ENCODE results near the gene AMDHD2.
"Not testable (repeated sequence)": the region's sequence is repeated elsewhere in the genome, so short reads cannot be mapped to it uniquely, and the experiment has no call there.

Gene AMDHD2

DNA sequence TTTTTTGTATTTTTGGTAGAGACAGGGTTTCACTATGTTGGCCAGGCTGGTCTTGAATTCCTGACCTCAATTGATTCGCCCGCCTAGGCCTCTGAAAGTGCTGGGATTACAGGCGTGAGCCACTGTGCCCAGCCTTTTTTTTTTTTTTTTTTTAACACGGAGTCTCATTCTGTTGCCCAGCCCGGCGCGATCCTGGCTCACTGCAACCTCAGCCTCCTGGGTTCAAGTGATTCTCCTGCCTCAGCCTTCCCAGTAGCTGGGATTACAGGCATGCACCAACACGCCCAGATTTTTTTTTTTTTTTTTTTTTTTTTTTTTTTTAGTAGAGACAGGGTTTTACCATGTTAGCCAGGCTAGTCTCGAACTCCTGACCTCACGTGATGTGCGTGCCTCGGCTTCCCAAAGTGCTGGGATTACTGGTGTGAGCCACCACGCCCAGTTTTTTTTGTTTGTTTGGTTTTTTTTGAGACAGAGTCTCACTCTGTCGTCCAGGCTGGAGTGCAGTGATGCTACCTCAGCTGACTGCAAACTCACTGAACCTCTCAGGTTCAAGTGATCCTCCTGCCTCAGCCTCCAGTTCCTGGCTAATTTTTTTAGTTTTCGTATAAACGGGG, 13.1 kb downstream of the AMDHD2 start:
- not testable (repeated sequence) for DNase-seq (ENCODE audit: low read depth in 2 of 2)

DNA sequence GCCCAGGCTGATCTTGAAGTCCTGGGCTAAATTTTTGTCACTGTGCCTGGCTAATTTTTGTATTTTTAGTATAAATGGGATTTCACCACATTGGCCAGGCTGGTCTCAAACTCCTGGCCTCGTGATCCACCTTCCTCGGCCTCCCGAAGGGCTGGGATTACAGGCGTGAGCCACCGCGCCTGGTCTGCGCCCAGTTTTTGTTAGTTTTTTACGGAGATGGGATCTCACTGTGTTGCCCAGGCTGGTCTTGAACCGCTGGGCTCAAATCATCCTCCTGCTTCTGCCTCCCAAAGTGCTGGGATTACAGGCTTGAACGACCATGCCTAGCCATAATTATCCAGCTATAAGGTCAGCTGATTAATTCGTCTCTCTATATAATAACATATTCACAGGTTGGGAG, 13.7 kb downstream of the AMDHD2 start:
- DNase-seq (ENCODE audit: low read depth in 2 of 2): no peak

DNA sequence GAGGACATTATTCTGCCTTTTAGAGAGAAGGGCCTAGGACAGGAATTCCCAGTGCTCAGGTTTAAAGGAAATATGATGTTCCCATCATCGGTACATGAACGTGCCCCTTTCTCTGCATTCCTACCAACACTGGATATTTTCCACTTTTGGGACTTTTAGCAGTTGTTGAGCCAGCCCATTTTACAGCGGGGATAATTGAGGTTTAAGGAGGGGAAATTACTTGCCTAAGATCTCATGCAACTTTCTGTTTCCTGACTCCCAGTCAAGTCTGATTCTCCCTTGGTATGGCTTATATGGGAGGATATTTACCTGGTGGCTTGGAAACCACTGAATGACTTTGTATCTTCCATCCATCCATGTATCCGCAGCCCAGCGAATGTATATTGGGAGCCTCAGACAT, 14.2 kb downstream of the AMDHD2 start:
- DNase-seq (ENCODE audit: low read depth in 2 of 2): not testable (repeated sequence)

- DNase-seq (ENCODE audit: low read depth in 2 of 2): no peak
Observed at GRCh38 chr16:2535625-2536013, 15.4 kb downstream of the AMDHD2 start.

- peak; percentile 77 to 89 for DNase-seq (ENCODE audit: low read depth in 2 of 2)
Observed at GRCh38 chr16:2537451-2538379, 17.5 kb downstream of the AMDHD2 start, which contains the start of gene PDPK1. TSS of gene PDPK1 (plus strand) at chr16:2538021. CDS start at chr16:2538113, 92 bp downstream.

GRCh38 chr16:2539192-2539844, 19.1 kb downstream of the AMDHD2 start:
- DNase-seq (ENCODE audit: low read depth in 2 of 2): not testable (repeated sequence)

DNA sequence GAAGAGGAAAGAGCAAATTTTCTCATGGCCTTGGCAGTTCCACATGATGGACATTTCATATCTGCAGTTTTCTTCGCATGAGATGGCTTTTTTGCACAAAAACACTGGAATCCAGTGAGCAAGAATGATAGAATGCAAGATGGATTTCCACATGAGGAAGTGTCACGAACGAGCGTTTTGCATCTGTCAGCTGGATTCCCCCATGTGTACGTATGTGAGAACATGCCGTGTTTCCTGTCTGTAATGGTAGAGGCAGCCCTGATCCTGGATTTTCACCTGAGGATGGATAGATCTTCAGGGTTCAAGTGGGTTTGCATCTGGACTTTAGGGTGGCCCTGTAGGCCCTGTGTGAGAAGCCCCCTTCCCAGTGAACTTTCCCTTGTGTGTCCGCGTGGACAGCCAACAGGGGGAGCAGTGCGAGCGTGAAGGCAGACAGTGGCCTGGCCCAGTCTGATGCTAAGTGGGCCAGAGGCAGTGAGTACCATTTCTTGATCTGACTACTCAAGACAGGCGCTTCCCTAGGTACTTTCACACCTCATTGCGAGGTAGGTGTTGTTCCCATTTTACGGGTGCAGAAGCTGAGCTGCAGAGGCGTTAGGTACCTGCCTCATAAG, 19.8 kb downstream of the AMDHD2 start:
- not testable (repeated sequence) for DNase-seq (ENCODE audit: low read depth in 2 of 2)

DNA sequence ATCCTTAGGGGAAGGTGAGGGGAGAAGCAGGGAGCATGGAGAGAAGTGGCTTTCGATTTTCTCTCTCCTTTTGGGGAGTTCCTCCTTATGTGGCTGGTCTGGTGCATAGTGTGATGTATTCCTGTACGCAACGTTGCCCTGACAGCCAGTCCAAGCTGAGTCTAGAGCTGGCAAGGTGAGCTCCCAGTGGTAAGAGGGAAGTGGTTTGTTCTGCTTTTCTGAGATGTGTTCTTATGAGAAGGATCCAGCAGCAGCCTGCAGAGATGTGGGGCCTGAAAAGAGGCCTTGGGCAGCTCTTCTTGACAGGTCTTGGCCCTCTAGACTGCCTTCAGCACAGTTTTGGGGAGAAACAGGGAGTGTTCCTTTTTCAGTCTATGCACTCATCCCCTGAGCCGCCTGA, 20.7 kb downstream of the AMDHD2 start:
- not testable (repeated sequence) for DNase-seq (ENCODE audit: low read depth in 2 of 2)

DNA sequence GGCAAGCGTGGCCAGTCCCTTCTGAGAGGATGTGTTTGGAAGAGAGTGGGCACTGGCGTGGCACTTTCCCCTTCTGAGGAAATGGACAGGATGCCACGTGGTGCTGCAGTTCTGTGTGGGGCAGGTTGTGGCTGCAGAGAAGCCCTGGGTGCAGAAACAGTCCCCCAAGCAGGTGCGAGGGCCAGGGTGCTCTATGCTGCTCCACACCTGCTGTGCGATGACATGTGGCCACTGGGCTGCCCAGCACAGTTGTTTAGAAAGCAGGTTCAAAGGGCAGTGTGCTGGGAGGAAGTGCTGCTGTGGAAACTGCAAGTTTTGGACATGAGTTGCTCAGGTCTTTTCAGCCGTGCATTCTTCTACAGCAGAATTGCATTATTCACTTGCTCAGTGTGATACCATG, 21.2 kb downstream of the AMDHD2 start:
- not testable (repeated sequence) for DNase-seq (ENCODE audit: low read depth in 2 of 2)

DNA sequence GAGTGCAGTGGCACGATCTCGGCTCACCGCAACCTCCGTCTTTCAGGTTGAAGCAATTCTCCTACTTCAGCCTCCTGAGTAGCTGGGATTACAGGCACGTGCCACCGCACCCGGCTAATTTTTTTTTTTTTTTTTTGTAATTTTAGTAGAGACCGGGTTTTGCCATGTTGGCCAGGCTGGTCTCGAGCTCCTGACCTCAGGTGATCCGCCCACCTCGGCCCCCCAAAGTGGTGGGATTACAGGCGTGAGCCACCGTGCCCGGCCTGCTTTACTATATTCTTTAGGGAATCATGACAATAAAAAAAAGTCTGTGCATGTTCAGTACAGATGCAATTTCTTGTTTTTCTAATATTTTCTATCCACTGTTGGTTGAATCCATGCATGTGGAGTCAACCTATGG, 23.6 kb downstream of the AMDHD2 start:
- not testable (repeated sequence) for DNase-seq (ENCODE audit: low read depth in 2 of 2)

DNA sequence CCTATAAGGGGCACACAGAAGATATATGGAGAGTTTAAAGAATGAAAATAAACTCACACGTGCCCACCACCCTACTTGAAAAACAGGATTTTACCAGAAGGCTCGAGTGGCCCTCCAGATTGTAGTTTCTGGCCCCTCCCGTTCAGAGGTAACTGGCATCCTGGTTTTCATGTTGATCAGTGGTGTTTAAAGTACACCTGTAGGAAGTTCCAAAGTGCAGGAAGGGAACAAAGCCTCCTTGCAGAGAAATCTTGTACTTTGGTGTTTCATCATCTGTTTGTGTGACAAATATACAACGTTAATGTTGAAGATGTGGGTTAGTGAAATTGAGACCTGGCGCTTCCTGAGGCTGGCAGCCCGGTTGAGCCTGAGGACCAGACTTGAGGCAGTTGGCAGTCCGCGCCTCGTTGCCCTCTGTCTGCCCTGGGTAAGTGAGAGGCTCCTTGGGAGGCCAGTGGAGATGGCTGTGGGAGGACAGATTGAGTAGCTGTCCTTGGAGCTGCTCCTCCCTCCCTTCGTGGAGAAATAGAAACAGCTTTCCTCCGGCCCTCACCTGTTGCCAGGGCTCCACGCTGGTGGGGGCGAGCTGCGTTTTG, 30.2 kb downstream of the AMDHD2 start:
- DNase-seq (ENCODE audit: low read depth in 2 of 2): not testable (repeated sequence)

- DNase-seq (ENCODE audit: low read depth in 2 of 2): not testable (repeated sequence)
Observed at GRCh38 chr16:2551420-2551889, 31.3 kb downstream of the AMDHD2 start.

DNA sequence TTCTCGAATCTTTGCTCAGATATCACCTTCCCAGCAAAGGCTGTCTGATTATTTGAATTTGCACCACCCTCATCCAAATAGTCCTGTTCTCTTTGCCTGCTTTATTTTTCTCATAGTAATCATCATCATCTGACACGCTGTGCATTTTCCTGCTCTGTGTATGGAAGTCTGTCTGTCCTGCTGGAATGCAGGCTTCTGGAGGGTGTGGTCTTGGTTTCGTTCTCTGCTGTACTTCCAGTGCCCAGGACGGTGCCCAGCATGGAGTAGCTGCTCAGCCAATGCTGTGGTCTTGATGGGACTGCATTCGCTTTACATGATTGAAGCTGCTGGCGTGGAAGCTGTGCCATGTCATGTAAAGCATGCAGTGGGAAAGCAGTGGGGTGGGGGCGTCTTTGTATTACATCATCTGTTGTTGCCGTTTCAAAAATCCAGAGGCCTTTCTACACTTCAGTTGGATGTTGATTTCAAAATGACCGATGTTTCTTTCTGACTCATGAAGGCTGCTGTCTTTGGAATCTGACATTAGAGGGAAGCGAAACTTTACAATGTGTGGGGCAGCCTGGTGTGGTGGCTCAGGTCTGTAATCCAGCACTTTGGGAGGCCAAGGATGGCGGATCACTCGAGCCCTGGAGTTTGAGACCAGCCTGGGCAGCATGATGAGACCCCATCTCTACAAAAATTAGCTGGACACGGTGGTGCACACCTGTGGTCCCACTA, 34.7 kb downstream of the AMDHD2 start:
- not testable (repeated sequence) for DNase-seq (ENCODE audit: low read depth in 2 of 2)

DNA sequence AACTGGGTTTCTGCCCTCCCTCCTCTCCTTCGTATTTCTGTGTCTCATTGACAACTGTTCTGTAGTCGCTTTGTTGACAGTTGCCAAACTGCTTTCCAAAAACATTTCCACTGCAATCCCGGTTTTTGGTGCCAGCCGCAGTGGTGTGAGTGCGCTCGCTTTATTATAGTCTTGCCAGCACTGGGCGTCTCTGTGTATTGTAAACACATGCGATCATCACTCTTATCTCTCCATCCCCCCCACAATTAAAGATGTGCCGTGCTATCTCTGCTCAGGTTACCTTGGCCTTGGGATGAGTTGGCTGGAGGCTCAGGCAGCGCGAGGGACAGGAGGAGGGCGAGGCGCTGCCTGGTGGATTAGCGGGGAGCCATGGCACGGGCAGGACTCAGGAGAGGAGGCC, 37.0 kb downstream of the AMDHD2 start:
- DNase-seq (ENCODE audit: low read depth in 2 of 2): not testable (repeated sequence)

DNA sequence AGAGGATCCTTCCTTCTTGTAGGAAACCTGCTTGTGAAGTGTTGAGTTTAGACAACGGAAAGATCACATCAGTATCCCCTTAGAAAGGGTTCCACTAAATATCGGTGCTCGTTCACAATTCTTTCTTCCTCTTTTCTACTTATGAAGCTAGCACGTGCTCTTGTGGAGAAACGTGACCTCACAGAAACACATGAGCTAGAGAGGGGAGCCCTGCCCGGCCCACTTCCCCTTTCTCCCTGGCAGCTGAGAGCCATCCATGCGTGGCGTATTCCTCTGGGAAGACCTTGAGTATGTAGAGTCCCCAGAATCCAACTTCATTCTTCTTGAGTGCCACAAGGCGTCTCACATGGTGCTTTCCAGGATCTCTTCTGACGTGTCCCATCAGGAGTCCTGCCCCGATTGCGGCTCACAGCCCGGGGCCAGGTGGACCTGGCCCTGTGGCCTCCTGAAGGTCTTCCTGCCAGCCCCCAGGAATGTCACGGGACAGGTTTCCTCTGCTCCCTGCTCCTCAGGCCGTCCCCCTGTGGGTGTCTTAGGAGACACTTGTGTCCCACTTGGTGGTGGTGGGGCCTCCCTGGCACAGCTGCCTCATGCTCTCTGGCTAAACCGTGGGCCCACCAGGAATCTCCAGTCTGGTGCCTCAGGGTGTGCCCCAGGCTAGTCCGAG, 40.1 kb downstream of the AMDHD2 start:
- DNase-seq (ENCODE audit: low read depth in 2 of 2): not testable (repeated sequence)

- DNase-seq (ENCODE audit: low read depth in 2 of 2): peak in 1 of 2 donors; percentile 46
Observed at GRCh38 chr16:2560798-2561133, 40.6 kb downstream of the AMDHD2 start.

- DNase-seq (ENCODE audit: low read depth in 2 of 2): not testable (repeated sequence)
Observed at GRCh38 chr16:2567506-2567905, 47.3 kb downstream of the AMDHD2 start.

- not testable (repeated sequence) for DNase-seq (ENCODE audit: low read depth in 2 of 2)
Observed at GRCh38 chr16:2568573-2568972, 48.4 kb downstream of the AMDHD2 start.

DNA sequence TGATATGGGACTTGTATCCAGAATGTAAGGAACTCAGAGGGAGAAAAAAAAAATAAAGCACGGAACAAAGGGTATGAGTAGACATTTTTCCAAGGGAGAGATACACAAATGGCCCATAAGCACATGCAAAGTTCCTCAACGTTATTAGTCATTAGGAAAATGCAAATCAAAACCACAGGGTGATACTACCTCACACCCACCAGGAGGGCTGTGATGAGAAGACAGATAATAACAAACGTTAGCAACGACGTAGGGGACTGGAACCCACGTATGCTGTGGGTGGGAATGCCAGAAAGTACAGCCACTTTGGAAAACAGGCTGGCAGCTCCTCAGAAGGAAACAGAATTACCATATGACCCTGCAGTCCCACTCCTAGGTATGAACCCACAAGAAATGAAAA, 52.5 kb downstream of the AMDHD2 start:
- DNase-seq (ENCODE audit: low read depth in 2 of 2): not testable (repeated sequence)

DNA sequence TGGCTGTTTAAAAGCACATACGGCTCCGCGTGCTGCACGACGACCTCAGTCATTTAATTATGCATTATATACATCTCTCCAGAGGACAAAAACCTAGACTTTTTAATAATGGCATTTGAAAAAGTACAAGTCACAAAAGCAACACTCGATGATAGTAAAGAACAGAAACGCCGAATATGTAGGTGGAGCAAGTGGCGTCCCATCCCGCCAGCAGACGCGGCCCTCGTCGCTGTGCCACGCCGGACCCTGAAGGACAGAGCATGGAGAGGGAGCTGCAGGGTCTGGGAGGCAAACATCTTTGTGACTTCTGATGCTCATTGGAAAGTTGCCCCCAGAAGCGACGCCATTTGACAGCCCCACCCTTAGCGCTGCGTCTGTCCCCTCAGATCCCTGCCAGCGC, 55.7 kb downstream of the AMDHD2 start:
- not testable (repeated sequence) for DNase-seq (ENCODE audit: low read depth in 2 of 2)
